B cell (primary cell): Measurements from ENCODE around the gene PCDHA1. TPM values are rescaled to one million over a fixed set of nuclear protein-coding genes. Genes with fewer than 3 reads are reported as not detected.
"Not testable (repeated sequence)": the region's sequence is repeated elsewhere in the genome, so short reads cannot be mapped to it uniquely, and the experiment has no call there.

Experiments
- ATAC-seq: fragments of 200-7000 bp; cut with Tn5 transposase; one replicate; pipeline ENCODE4 v1.10.0; 2021; ENCODE audit warnings: low read depth, mild to moderate bottlenecking, moderate number of reproducible peaks, moderate library complexity
- CTCF ChIA-PET: fragments of 350-600 bp; sonication (Branson Sonifier 250); formaldehyde crosslinking; loops from one replicate; lab custom pipeline; 2021; ENCODE audit warnings: antibody characterized with exemption, inconsistent platforms; lab: Charles Lee
- POLR2A ChIA-PET: fragments of 350-600 bp; sonication (Branson Sonifier 250); formaldehyde crosslinking; loops from one replicate; lab custom pipeline; 2021; ENCODE audit warnings: antibody characterized with exemption; lab: Charles Lee
- DNase-seq: peaks from one replicate; pipeline ENCODE4 v3.0.0; 2013
- H2AFZ ChIP-seq: 2 replicates; pipeline ENCODE4 v1.6.1; 2012; ENCODE audit warnings: mild to moderate bottlenecking, low read depth, low read length; ENCODE audit not compliant: insufficient read depth, poor library complexity, severe bottlenecking
- H3K27ac ChIP-seq, 2 donors: 1 replicate in 1 of 2; 2 replicates in 1 of 2; pipeline ENCODE4 v1.5.1; 2012 to 2013; ENCODE audit warnings: low read length in 2 of 2, mild to moderate bottlenecking in 2 of 2, moderate library complexity in 1 of 2
- H3K27me3 ChIP-seq, 4 experiments: fragments of 200-600 bp in 1 of 4; sonication (generic) in 1 of 4; replicated peaks in 1 of 4; 1 replicate in 2 of 4; 2 replicates in 2 of 4; pipeline versions ENCODE4 v1.6.1 to v1.7.0; 2013 to 2016; ENCODE audit warnings: low read length in 3 of 4, mild to moderate bottlenecking in 2 of 4, mixed read lengths in 1 of 4, moderate library complexity in 1 of 4; ENCODE audit not compliant: insufficient read depth in 4 of 4, control insufficient read depth in 3 of 4; ENCODE audit errors: control extremely low read depth in 1 of 4
- H3K36me3 ChIP-seq, 2 experiments: replicated peaks in 1 of 2; 1 replicate in 1 of 2; 2 replicates in 1 of 2; pipeline versions ENCODE4 v1.6.1 to v1.7.1; 2013; ENCODE audit warnings: low read length in 1 of 2; ENCODE audit not compliant: insufficient read depth in 2 of 2, control insufficient read depth in 1 of 2; ENCODE audit errors: control extremely low read depth in 1 of 2, extremely low read depth in 1 of 2
- H3K4me1 ChIP-seq, 2 donors: fragments of 200-600 bp in 1 of 2; sonication (generic) in 1 of 2; 1 replicate in 1 of 2; 2 replicates in 1 of 2; pipeline versions ENCODE4 v1.5.1 to v1.6.1; 2013 to 2017; ENCODE audit warnings: low read length in 2 of 2; ENCODE audit not compliant: control insufficient read depth in 2 of 2, insufficient read depth in 2 of 2
- H3K4me2 ChIP-seq: replicated peaks from 2 replicates; pipeline ENCODE3; 2012; ENCODE audit warnings: mild to moderate bottlenecking, low read depth, low read length; ENCODE audit not compliant: poor library complexity, severe bottlenecking
- H3K4me3 ChIP-seq, 5 experiments: fragments of 200-600 bp in 1 of 5; sonication (generic) in 1 of 5; 1 replicate in 3 of 5; 2 replicates in 2 of 5; pipeline versions ENCODE4 v1.5.1 to v1.7.0; 2011 to 2016; ENCODE audit warnings: low read length in 4 of 5, mild to moderate bottlenecking in 4 of 5, low read depth in 2 of 5, control low read depth in 1 of 5, moderate library complexity in 1 of 5; ENCODE audit not compliant: insufficient read depth in 1 of 5; ENCODE audit errors: control extremely low read depth in 1 of 5, extremely low read depth in 1 of 5
- H3K79me2 ChIP-seq: fragments of 200-600 bp; sonication (generic); one replicate; pipeline ENCODE4 v1.6.0; 2016; ENCODE audit warnings: low read length; ENCODE audit not compliant: control insufficient read depth, insufficient read depth
- H3K9ac ChIP-seq: fragments of 200-600 bp; sonication (generic); 2 replicates; pipeline ENCODE4 v1.6.1; 2017; ENCODE audit warnings: mild to moderate bottlenecking, low read length, moderate library complexity
- H3K9me3 ChIP-seq, 3 donors: one replicate each; pipeline versions ENCODE4 v1.6.1 to v1.7.1; 2013; ENCODE audit warnings: low read length in 2 of 3; ENCODE audit not compliant: control insufficient read depth in 2 of 3, insufficient read depth in 1 of 3; ENCODE audit errors: control extremely low read depth in 1 of 3
- H4K20me1 ChIP-seq: 2 replicates; pipeline ENCODE4 v1.6.0; 2012; ENCODE audit warnings: mild to moderate bottlenecking, low read length; ENCODE audit not compliant: insufficient read depth, control insufficient read depth, poor library complexity, severe bottlenecking
- H3K27ac Mint-ChIP-seq: one replicate; pipeline ENCODE4 v1.8.0; 2021; ENCODE audit warnings: mixed read lengths
- H3K27me3 Mint-ChIP-seq: one replicate; pipeline ENCODE4 v1.8.0; 2021; ENCODE audit warnings: mixed read lengths
- H3K4me1 Mint-ChIP-seq: one replicate; pipeline ENCODE4 v1.8.0; 2021; ENCODE audit warnings: mixed read lengths
- H3K4me3 Mint-ChIP-seq: one replicate; pipeline ENCODE4 v1.8.0; 2021; ENCODE audit warnings: mixed read lengths
- H3K9me3 Mint-ChIP-seq: one replicate; pipeline ENCODE4 v1.8.0; 2022; ENCODE audit warnings: mixed read lengths; ENCODE audit not compliant: insufficient read depth
- EZH2 ChIP-seq: IDR thresholded peaks from 2 replicates; pipeline ENCODE4 v1.6.1; 2012; ENCODE audit warnings: borderline replicate concordance, low read depth, mild to moderate bottlenecking, moderate library complexity, low read length; ENCODE audit not compliant: insufficient read depth, poor library complexity, severe bottlenecking
- WGBS: methylation state at CpG from one replicate; pipeline ENCODE4 v1.1.5; 2013; ENCODE audit warnings: missing lambda C conversion rate; ENCODE audit not compliant: insufficient coverage; 5-methylcytosine and 5-hydroxymethylcytosine counted together
- intact Hi-C: fragments of 100-400 bp; cut with micrococcal nuclease; formaldehyde crosslinking; loops from one replicate; pipeline ENCODE4 v1.10.0; 2022
- polyA plus RNA-seq: library from polyadenylated mRNA; depleted of rRNA; stranded (reverse); fragments of >200 nt; gene quantifications from 2 replicates; pipeline ENCODE4 v1.2.3, GENCODE V29; 2012
- total RNA-seq, 2 donors: library from RNA; stranded (reverse); fragments of 120-200 nt in 1 of 2; gene quantifications; 1 replicate in 1 of 2; 2 replicates in 1 of 2; pipeline versions ENCODE4 v1.2.3 to v1.2.4, GENCODE V29; 2013 to 2022
- TF ChIP-seq, protein P1 (sequence below): fragments of 200-600 bp; IDR thresholded peaks from one replicate; pipeline ENCODE4 v1.8.0; 2022; ENCODE audit warnings: antibody characterized with exemption, mild to moderate bottlenecking

PCDHA1 gene
- total and polyA plus RNA-seq, 2 donors (not counting 1 experiment from before 2014, with no cell fraction given), result not detected

DNA sequence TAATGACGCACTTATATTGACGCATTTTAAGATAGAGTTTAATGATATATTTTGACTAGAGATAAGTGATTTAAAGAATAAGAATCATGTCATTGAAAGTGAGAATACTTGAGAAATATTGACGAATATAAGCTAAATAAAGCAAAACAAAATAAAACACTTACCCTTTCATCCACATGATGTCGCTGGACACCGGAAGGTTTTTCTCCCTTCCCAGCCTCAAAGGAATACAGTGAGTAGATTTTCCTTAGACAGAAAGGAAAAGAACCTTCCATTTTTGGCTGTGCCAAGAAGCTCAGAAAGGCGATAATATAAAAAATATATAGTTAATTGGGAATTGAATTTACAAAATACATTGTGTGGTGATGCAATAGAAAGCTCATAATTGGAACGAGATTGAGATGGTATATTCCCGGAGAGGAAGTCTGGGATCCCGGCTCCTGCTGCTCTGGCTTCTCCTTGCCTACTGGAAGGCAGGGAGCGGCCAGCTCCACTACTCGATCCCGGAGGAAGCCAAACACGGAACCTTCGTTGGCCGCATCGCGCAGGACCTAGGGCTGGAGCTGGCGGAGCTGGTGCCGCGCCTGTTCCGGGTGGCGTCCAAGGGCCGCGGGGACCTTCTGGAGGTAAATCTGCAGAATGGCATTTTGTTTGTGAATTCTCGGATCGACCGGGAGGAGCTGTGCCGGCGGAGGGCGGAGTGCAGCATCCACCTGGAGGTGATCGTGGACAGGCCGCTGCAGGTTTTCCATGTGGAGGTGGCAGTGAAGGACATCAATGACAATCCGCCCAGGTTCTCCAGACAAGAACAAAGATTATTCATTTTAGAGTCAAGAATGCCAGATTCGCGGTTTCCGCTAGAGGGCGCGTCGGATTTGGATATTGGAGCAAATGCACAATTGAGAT is 35.7 kb downstream of the PCDHA1 start, which contains the start of gene PCDHA5:
PCDHA5 (plus strand) TSS at position 239 of the 906 bp plus-strand sequence.
- no peak for DNase-seq
- peaks cover 0 to 4% (median 1%) of the 10 kb centered on the region in 4 experiments for H3K27me3 ChIP-seq
- ChIA-PET CTCF (no interaction called here), POLR2A (no interaction called here)
- peaks cover 0 to 21% (median 2%) of the 10 kb centered on the region in 3 donors for H3K9me3 ChIP-seq
- ATAC-seq, result no peak
- H3K27ac Mint-ChIP-seq, result no peak within 1 kb of the TSS
- TF ChIP-seq, protein P1, sequence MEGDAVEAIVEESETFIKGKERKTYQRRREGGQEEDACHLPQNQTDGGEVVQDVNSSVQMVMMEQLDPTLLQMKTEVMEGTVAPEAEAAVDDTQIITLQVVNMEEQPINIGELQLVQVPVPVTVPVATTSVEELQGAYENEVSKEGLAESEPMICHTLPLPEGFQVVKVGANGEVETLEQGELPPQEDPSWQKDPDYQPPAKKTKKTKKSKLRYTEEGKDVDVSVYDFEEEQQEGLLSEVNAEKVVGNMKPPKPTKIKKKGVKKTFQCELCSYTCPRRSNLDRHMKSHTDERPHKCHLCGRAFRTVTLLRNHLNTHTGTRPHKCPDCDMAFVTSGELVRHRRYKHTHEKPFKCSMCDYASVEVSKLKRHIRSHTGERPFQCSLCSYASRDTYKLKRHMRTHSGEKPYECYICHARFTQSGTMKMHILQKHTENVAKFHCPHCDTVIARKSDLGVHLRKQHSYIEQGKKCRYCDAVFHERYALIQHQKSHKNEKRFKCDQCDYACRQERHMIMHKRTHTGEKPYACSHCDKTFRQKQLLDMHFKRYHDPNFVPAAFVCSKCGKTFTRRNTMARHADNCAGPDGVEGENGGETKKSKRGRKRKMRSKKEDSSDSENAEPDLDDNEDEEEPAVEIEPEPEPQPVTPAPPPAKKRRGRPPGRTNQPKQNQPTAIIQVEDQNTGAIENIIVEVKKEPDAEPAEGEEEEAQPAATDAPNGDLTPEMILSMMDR, result no peak
- no peak for TF ChIP-seq EZH2
- H4K20me1 ChIP-seq, result no peaks in the 10 kb centered on the region
- no peaks in the 10 kb centered on the region for H3K9me3 Mint-ChIP-seq
- WGBS, result 50% methylated on average over 26 of the region's 39 CpGs
- no peaks in the 10 kb centered on the region for H3K4me1 Mint-ChIP-seq
- no peak within 1 kb of the TSS for H2AFZ ChIP-seq
- H3K79me2 ChIP-seq, result no peaks in the 10 kb centered on the region
- H3K4me1 ChIP-seq, result no peaks in the 10 kb centered on the region
- peaks cover 9% of the 10 kb centered on the region for H3K27me3 Mint-ChIP-seq
- H3K4me3 ChIP-seq, result no peak within 1 kb of the TSS
- H3K9ac ChIP-seq, result no peak within 1 kb of the TSS
- no peak within 1 kb of the TSS for H3K4me2 ChIP-seq
- no peaks in the 10 kb centered on the region for H3K36me3 ChIP-seq
- H3K27ac ChIP-seq, result no peak within 1 kb of the TSS
- intact Hi-C loops, result no loop called here
- no peak within 1 kb of the TSS for H3K4me3 Mint-ChIP-seq

DNA sequence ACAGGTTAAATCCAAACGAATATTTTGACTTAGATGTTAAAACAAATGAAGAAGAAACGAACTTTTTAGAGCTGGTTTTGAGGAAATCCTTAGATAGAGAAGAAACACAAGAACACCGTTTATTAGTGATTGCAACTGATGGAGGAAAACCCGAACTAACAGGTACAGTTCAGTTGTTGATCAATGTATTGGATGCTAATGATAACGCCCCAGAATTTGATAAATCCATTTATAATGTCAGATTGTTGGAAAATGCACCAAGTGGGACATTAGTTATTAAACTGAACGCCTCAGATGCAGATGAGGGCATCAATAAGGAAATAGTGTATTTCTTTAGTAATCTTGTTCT is 36.3 kb downstream of the PCDHA1 start:
- Histone ChIP-seq H3K27ac (no peak overlapping the region), H4K20me1 (no peaks in the 10 kb centered on the region), H3K4me3 (no peak overlapping the region), H3K9ac (no peak overlapping the region), H2AFZ (no peak overlapping the region), H3K9me3 (peaks cover 0 to 21% (median 2%) of the 10 kb centered on the region in 3 donors), H3K27me3 (peaks cover 0 to 8% (median 1%) of the 10 kb centered on the region in 4 experiments), H3K79me2 (no peaks in the 10 kb centered on the region), H3K4me1 (no peaks in the 10 kb centered on the region), H3K36me3 (no peaks in the 10 kb centered on the region), H3K4me2 (no peak overlapping the region)
- CTCF ChIA-PET, result no interaction called here
- Mint-ChIP-seq H3K4me1 (no peaks in the 10 kb centered on the region), H3K9me3 (no peaks in the 10 kb centered on the region), H3K4me3 (no peak overlapping the region), H3K27me3 (peaks cover 15% of the 10 kb centered on the region), H3K27ac (no peak overlapping the region)
- DNase-seq, result no peak
- WGBS, result 11% methylated on average over 3 of the region's 6 CpGs
- POLR2A ChIA-PET, result no interaction called here
- intact Hi-C loops, result no loop called here
- TF ChIP-seq EZH2, result no peak
- TF ChIP-seq, protein P1, result no peak
- ATAC-seq, result no peak

DNA sequence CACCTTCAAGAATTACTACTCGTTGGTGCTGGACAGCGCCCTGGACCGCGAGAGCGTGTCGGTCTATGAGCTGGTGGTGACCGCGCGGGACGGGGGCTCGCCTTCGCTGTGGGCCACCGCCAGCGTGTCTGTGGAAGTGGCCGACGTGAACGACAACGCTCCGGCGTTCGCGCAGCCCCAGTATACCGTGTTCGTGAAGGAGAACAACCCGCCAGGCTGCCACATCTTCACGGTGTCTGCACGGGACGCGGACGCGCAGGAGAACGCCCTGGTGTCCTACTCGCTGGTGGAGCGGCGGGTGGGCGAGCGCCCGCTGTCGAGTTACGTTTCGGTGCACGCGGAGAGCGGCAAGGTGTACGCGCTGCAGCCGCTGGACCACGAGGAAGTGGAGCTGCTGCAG is 37.0 kb downstream of the PCDHA1 start:
- not testable (repeated sequence) for H3K4me3 Mint-ChIP-seq, H3K9me3 Mint-ChIP-seq

More for the DNA sequence above, 37.0 kb downstream of the PCDHA1 start:
- ATAC-seq, H3K27me3 ChIP-seq, H3K36me3 ChIP-seq, H3K79me2 ChIP-seq, DNase-seq, POLR2A ChIA-PET, H3K27ac Mint-ChIP-seq, CTCF ChIA-PET, H2AFZ ChIP-seq, H3K4me3 ChIP-seq, intact Hi-C loops, H3K9ac ChIP-seq, H3K27ac ChIP-seq, H3K4me1 Mint-ChIP-seq, H3K4me1 ChIP-seq, H3K4me2 ChIP-seq, H4K20me1 ChIP-seq: not testable (repeated sequence)
- peaks cover 0 to 23% (median 2%) of the 10 kb centered on the region in 3 donors for H3K9me3 ChIP-seq
- WGBS, result 71% methylated on average over 47 of the region's 48 CpGs
- peaks cover 11% of the 10 kb centered on the region for H3K27me3 Mint-ChIP-seq
